ENCODE results near the gene HUNK.
"Not testable (repeated sequence)": the region's sequence is repeated elsewhere in the genome, so short reads cannot be mapped to it uniquely, and the experiment has no call there.

HUNK gene

GRCh38 chr21:31871371-31871770, 1.4 kb upstream of the HUNK start:
- DNase-seq: not testable (repeated sequence)

GRCh38 chr21:31872072-31872451, 758 bp upstream of the HUNK start:
- DNase-seq: peak; percentile 48

GRCh38 chr21:31873275-31873695, 465 bp downstream of the HUNK start:
- DNase-seq: peak; percentile 58

DNA sequence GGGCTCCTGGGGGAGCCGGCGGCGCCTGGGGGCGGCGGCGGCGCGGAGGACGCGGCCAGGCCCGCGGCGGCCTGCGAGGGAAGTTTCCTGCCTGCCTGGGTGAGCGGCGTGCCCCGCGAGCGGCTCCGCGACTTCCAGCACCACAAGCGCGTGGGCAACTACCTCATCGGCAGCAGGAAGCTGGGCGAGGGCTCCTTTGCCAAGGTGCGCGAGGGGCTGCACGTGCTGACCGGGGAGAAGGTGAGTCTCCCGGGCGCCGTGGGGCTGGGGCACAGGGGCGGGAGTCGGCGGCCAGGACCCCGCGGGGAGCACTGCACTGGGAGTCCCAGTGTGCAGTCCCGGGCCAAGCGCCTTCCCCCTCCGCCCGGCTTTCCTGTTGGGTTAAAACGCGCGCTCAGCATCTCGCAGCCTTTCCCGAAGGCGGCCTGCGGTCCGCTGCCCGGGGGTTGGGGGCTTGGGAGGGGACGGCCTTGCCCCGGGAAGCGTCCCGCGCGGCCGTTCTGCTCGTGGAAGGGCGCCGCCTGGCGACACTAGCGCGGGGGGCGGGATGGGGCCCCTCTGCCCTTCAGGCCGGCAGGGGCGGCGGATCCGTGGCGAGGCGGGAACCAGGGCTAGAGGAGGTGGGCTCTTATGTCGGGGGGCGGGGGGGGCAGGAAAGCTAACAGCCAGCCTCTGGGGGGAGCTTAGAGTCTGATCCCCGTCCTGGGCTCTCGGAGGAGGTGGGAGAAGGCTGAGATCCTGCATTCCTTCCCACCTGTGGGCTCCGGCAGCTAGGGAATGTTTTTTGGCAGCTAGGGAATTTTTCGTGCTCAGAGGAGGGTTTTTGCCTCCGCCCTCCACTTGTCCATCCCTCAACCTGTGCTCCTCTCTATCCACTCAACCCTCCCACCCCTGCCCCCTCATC, 1.1 kb downstream of the HUNK start:
- peak; percentile 48 for DNase-seq

DNA sequence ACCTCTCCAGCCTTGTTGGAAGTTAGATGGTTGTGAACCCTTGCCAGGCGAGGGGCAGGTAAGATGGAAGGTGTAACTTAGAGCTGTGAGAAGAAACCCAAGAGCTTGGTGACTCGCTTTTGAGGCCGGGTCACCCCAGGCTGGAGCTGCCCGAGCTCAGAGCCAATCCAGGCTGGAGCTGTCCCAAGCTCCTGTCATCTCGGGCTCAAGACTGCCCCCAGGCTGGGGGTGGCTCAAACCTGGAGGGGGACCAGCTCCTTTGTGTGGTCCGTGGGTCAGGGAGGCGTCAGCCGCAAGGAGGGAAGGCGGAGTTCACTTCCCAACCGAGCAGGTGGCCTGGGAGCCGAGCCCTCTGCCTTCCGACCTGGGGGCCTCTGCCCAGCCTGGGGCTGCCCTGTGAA, 2.0 kb downstream of the HUNK start:
- no peak for DNase-seq

GRCh38 chr21:31875496-31876015, 2.7 kb downstream of the HUNK start:
- no peak for DNase-seq

DNA sequence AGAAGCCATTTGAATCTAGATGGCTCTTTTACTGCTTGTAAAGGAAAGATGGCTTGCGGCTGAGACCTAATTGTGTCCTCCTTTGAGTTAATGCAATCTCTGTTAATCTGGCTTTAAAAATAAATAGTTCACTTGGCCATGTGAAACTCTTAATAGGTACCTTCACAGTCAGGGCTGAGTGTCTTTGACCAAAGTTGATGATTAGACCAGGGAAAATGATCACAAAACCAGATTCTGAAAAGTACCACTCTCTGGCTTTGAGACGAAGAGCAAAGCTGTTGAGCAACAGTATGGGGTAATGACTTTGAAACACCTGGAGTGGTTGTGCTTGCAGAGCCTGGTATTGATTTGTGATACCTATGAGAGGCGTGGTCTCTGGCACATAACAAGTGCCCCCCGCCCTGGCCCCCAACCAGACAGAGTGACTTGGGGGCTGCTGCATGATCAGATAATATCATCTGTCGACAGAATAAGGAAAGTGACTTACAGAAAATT, 4.7 kb downstream of the HUNK start:
- DNase-seq: no peak

GRCh38 chr21:31878831-31879230, 6.0 kb downstream of the HUNK start:
- DNase-seq: no peak

DNA sequence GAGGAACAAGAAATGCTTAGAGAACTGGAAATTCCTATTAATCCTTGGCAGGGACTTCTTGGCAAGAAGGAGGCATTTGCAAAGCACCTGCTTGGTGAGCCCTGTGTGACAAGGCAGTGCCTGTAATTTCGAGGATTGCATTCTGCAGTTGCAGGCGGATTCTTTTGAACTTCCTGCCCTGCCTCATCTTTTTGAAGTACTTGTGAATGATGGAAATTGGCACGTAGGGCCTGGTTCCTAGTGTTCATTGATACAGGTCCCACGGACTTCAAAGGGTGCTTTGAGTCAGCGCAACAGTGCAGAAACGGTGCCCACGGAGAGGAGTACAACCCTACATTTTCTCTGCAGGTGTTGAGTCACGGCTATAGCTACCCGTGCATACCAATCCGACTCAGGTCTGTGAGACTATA, 6.4 kb downstream of the HUNK start:
- peak; percentile 48 for DNase-seq

DNA sequence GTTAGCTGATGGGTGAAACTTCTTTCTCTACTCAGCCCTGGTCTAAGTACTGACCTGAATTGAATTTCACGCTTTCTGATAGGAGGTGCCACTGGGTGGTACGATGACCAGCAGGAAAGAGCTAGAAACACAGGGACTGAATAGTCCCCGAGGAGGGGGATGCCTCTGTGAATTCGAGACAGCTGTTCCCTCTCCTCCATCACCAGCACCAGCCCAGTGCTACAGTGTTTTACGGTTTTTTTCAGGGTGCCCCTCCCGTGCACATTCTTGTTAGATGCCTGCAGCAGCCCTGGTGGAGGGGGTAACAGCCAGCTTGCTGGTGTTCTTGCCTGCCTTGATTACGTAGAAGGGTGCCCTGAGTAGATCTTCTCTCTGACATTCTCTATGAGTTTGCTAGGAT, 7.1 kb downstream of the HUNK start:
- DNase-seq: no peak

GRCh38 chr21:31880816-31881215, 8.0 kb downstream of the HUNK start:
- DNase-seq: no peak

- no peak for DNase-seq
These were observed 9.9 kb downstream of the HUNK start for GRCh38 chr21:31882711-31883110.

- DNase-seq: no peak
These were observed 12.3 kb downstream of the HUNK start for GRCh38 chr21:31885146-31885545.

GRCh38 chr21:31886915-31887314, 14.1 kb downstream of the HUNK start:
- no peak for DNase-seq

- DNase-seq: no peak
These were observed 14.6 kb downstream of the HUNK start for GRCh38 chr21:31887391-31887841.

DNA sequence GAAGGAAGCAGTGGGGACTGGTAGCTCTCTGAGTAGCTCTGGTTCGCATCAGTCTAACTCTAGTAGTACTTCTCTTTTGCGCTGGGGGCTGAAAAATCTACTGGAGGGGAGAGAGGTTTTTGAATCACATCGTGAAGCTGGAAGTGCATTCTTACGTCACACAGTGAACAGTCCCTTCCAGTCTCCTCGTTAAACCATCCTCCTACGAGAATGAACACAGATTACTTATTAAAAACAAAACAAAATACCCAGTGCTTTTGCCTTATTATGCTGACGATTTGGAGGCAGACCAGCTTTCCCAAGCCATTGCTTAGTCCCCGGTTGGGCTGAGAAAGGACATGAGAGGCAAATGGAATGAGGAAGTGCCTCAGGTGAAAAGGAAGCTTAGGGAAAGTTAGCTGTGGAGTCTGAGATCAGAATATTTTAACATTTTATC, 16.1 kb downstream of the HUNK start:
- DNase-seq: peak; percentile 55

DNA sequence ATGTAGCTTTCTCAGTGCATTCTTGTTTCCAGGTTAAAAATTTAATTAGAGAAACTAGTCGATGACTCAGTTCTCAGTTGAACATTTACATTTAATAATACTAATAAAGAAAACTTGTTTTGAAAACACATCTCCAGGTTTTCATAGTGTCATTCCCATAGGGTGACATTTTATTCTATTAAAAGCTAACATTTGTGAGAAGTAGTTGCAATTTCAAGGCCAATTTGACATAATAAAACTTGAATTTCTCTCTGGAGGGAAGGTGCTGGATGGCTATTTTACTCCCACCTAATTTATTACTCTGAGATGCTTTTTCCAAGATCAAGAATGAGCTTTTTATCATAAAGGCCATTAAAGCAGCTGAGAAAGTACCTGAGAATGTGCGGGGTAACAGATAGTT, 16.6 kb downstream of the HUNK start:
- DNase-seq: no peak

DNA sequence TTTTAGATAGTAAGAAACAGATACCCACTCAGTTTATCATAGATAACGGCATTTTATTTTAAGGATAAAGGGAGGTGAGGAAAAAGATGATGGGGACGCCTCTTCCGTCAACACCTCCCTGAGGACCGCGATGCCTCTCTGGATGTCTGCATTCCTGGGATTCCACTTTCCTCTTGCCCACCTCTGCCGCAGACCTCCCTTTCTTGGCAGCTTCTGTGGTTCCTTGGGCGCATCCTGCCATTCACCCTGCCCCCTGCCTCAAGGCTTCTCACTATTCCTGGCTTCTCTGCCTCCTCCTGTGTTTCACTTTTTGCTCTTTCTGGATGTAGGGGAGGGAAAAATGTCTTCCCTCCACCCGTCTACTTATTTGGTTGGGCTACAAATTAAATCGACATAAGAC, 19.9 kb downstream of the HUNK start:
- no peak for DNase-seq

DNA sequence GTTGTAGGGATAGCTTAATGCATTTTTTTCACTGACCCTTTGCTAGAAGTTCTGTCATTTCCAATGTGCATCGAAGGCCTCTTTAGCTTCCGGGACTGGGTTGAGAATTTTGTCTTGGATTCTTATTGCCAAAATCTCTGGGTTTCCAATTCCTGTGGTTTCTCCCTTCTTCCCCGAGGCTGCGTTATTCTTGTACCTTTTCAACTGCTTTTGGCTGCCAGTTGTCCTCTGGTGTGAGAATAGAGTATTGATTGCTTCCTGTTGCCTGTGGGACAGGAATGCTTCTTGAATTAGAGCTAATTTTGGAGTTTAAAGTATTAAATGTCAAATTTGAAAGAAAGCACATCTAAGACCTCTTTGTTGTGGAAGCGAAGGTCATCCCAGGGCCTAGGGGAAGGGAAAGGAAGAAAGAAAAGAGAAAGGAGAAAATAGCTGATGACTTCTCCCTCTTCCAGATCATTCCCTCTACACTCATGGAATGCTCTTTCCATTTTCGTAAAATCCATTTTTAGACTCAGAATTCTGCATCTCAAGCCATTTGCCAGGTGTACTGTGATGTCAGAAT, 21.1 kb downstream of the HUNK start:
- DNase-seq: no peak

- DNase-seq: peak; percentile 65
These were observed 21.6 kb downstream of the HUNK start for GRCh38 chr21:31894457-31894856.

DNA sequence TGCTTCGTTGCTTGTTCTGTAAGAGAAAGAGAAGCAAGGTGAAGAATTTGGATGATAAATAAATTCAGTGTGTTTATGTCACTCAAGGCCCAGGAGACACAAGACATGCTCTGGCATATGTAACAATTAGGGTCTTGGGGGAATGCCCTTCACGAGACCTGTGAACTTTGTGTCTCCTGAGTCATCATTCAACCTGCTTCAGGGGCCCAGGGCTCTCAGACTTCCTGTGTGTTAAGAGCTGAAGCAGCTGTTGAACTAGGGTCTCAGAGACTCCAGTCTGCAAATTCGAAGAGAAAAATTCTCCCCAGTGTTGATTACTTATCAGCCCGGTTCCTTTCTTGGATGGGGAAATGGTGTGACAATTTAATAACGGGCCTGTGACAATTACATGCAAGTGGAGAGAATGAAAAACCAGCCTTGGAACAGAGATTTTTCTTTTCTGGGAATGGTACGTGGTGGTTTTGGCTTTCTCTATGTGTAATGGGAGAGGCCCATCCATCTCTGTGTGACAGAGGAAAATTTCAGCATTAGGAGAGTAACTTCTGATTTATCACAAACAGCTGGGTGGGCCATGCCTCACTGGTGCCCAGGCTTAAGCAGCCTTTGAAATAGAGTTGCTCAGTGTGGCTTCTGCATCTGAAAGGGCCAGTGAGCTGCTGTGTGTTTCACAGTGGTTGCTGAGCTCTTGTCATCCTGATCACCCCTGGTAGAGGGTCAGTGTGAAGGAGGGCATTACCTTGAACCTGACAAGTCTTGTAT, 22.4 kb downstream of the HUNK start:
- DNase-seq: no peak

- DNase-seq: no peak
These were observed 23.2 kb downstream of the HUNK start for GRCh38 chr21:31896019-31896418.

DNA sequence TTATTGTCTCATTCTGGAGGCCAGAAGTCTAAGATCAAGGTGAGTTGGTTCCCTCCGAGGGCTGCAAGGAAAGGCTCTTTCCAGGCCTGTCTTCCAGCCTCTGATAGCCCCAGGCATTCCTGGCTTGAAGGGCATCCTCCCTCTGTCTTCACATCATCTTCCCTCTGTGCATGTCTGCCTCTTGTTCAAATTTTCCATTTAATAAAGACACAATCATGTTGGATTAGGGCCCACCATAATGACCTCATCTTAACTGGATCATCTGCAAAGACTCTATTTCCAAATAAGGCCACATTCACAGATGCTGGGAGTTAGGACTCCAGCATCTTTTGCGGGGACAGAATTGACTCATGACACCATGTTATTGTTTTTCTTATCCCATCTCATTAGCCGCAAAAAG, 24.5 kb downstream of the HUNK start:
- DNase-seq: no peak
